NCI-H460 (cell line): Measurements from ENCODE around the gene CXorf65. TPM values are rescaled to one million over a fixed set of nuclear protein-coding genes. Genes with fewer than 3 reads are reported as not detected.
A peak's percentile ranks its signal among the peaks of the same experiment; 100 is the strongest.

Experiments used
- DNase-seq: peaks from one replicate; pipeline ENCODE4 v3.0.0-alpha.2; 2016; ENCODE audit warnings: low read depth; ENCODE audit errors: extremely low read depth
- small RNA-seq, 2 experiments: library from RNA; depleted of rRNA; stranded (forward); fragments of <200 nt; gene quantifications; one replicate each; pipeline ENCODE3, GENCODE V24; 2014
- total RNA-seq: library from RNA; depleted of rRNA; stranded (reverse); fragments of >200 nt; shearing (Covaris generic); gene quantifications from 2 replicates; pipeline ENCODE4 v1.2.3, GENCODE V29; 2014; rRNA removed

The CXorf65 gene
- total RNA-seq, 1 experiment from 2014 or later, result not detected

DNA sequence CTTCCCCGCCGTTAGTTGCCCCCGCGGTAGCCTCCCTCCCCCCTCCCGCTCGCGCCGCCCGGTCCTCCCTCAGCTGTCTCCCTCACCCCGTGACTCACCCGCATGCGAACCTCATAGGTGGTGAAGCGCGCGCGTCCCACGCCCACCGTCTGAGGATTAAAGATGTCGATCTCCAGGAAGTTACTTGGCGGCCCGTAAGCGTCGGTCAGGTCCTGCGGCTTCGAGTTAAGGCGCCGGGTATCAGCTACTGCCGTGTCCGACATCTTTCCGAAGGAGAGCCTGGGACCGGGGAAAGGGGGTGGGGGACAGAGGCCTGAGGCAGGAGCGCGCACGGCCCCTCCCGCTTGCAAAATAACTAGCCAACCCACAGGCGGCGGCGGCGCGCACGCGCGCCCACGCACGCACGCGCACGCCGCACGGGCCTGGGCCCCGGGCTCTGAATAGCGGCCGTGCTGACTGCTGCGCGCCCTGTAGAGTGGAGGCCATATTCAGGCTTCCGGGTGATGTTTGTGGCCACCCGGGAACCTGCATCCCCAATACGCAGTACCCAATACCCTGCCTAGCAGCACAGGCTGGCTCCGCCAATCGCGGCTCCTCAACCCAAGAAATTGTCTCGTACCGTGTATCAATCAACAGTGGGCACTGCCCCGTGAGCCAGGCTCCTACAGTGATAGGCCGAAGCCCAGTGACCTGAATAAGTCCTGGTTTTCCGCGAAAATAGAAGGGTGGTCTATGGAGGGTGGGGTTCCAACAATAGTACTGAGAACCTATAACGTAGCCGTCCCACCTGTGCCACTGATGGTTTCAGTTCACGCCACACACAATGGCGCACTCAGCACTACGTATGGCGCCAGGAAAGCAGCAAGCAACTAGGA lies 38.3 kb downstream of the CXorf65 start, which contains the start of gene SNX12:
SNX12 (minus strand) TSS at position 291 of the 875 bp plus-strand sequence; CDS start at position 263, 28 bp downstream.
- peak; percentile 93 for DNase-seq

GRCh38 chrX:71067712-71068043 lies 38.9 kb downstream of the CXorf65 start:
- DNase-seq, result no peak

DNA sequence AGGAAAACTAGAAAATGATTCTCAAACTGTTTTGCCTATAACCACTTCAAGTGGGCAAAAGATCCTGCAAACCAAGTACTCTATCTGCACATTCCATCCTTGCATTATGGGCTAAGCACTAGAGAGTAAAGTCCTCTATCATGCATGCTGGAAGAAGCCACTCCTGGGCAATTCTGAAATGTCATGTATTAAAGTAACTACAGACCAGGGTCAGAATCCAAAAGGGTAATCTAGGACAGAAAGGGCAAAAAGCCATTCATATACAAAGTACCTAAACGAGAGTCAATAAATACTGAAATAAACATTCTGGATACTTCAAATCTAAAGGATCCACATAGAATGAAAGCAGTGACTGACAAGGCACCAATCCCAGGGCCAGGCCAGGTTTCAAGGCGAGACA lies 39.5 kb downstream of the CXorf65 start:
- DNase-seq, result no peak

DNA sequence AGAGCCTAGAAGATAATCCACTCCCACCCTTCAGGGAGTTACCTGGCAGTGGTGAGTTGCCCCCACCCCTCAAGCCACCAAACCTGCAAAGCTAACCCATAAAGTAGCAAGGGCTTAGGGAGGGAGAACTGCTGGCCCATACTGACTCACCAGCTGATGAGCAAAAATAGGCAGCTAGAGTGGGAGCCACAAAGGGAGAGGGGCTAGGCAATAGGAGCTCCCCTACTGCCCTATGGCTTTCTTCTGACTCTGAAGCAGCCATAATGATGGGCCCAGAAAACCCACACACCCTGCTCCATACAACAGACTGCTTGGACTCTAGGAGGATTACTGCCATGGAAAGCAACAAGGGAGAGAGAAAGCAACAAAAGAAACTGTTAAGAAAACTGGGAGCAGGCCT lies 46.4 kb downstream of the CXorf65 start:
- DNase-seq, result no peak

GRCh38 chrX:71057848-71058530 lies 48.6 kb downstream of the CXorf65 start:
- no peak for DNase-seq

GRCh38 chrX:71056867-71057266 lies 49.7 kb downstream of the CXorf65 start:
- no peak for DNase-seq

Small RNA genes within 50 kb of the gene (small RNA-seq; reads per million reads assigned to genes)
- gene CXorf65, result 0 reads per million in 2 experiments

Other genes starting within 250 kb of the CXorf65 start
- 0.12 and 0.42 TPM in 2 replicates for gene TEX11, start 198.0 kb downstream of the CXorf65 start, total RNA-seq
- not detected in 2 replicates for gene SLC7A3, start 175.6 kb downstream of the CXorf65 start, total RNA-seq
- gene SNX12, start 38.4 kb downstream of the CXorf65 start, total RNA-seq, result 56.0 and 63.4 TPM in 2 replicates
- gene FOXO4, start 10.9 kb downstream of the CXorf65 start, total RNA-seq, result 3.7 and 4.1 TPM in 2 replicates
- not detected in 2 replicates for gene IL2RG, start 4.8 kb upstream of the CXorf65 start, total RNA-seq
- gene MED12, start 11.9 kb upstream of the CXorf65 start, total RNA-seq, result 12.8 and 18.1 TPM in 2 replicates
- gene NLGN3, start 38.1 kb upstream of the CXorf65 start, total RNA-seq, result 0.58 and 0.69 TPM in 2 replicates
- gene GJB1, start 116.5 kb upstream of the CXorf65 start, total RNA-seq, result not detected in 2 replicates
- gene ZMYM3, start 147.4 kb upstream of the CXorf65 start, total RNA-seq, result 13.4 and 14.7 TPM in 2 replicates
- 527 and 545 TPM in 2 replicates for gene NONO, start 176.9 kb upstream of the CXorf65 start, total RNA-seq
- gene ITGB1BP2, start 195.0 kb upstream of the CXorf65 start, total RNA-seq, result 1.6 and 2.9 TPM in 2 replicates